ENCODE results near the gene SYTL4.

DNA sequence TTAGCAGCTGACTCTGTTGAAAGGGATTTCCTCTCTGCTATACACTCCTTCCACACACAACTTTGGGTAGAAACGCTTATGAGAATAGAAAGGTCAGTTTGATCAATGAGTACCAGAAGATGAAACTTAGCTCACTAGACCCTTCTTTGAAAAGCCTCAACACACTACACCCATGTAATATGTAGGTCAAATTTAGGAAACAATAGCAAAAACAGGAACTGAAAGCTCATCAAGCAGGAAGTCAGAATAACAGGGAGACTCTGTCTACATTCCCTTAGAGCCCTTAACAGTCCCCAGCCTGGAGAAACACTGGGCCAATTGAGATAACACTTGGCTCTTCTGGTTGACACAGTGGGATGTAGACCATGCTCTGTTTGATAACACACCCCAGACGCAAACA, 57.2 kb downstream of the SYTL4 start:
- no peak for TF ChIP-seq CTCF (IDR thresholded peaks at IDR 0.05 in 4 of 5, conservative IDR thresholded peaks at IDR 0.05 in 1 of 5)
- no peak for TF ChIP-seq POLR2A (IDR thresholded peaks at IDR 0.05)
